Measurements from ENCODE around the gene ITGA6. TPM values are rescaled to one million over a fixed set of nuclear protein-coding genes. Genes with fewer than 3 reads are reported as not detected.

Gene ITGA6
- total RNA-seq, 1 donor from 2014 or later, result 0.25 TPM

- intact Hi-C loops (cut with micrococcal nuclease), result loop anchor here (1.0 to 5.0 kb wide), 4 partner anchors 39 to 867 kb away; partner anchors contain the start of gene ITGA6
- Mint-ChIP-seq H3K27me3 (ENCODE audit: low read depth) (peaks cover 18% of the 10 kb centered on the region), H3K36me3 (ENCODE audit: low read depth) (no peaks in the 10 kb centered on the region), H3K9me3 (no peaks in the 10 kb centered on the region), H3K27ac (no peak overlapping the region), H3K4me3 (ENCODE audit: low read depth) (no peak overlapping the region), H3K4me1 (ENCODE audit: low read depth) (peaks cover 48% of the 10 kb centered on the region)
- peak; percentile 50 for DNase-seq (ENCODE audit: low spot score)
These were observed 38.3 kb downstream of the ITGA6 start for GRCh38 chr2:172465417-172466334.

- no peak for DNase-seq (ENCODE audit: low spot score)
- H3K27ac Mint-ChIP-seq, result no peak overlapping the region
- intact Hi-C loops (cut with micrococcal nuclease), result loop anchor here (5.0 kb wide), 1 partner anchor 245 kb away; no protein-coding TSS in a partner anchor
- H3K36me3 Mint-ChIP-seq (ENCODE audit: low read depth), result no peaks in the 10 kb centered on the region
- no peaks in the 10 kb centered on the region for H3K9me3 Mint-ChIP-seq
- peaks cover 14% of the 10 kb centered on the region for H3K27me3 Mint-ChIP-seq (ENCODE audit: low read depth)
- H3K4me1 Mint-ChIP-seq (ENCODE audit: low read depth), result peaks cover 34% of the 10 kb centered on the region
- H3K4me3 Mint-ChIP-seq (ENCODE audit: low read depth), result no peak overlapping the region
These were observed 40.0 kb downstream of the ITGA6 start for GRCh38 chr2:172467382-172467781.

GRCh38 chr2:172470958-172471922 lies 43.9 kb downstream of the ITGA6 start:
- H3K4me1 Mint-ChIP-seq (ENCODE audit: low read depth), result peaks cover 10% of the 10 kb centered on the region
- H3K9me3 Mint-ChIP-seq, result no peaks in the 10 kb centered on the region
- no peak overlapping the region for H3K27ac Mint-ChIP-seq
- no peaks in the 10 kb centered on the region for H3K36me3 Mint-ChIP-seq (ENCODE audit: low read depth)
- H3K4me3 Mint-ChIP-seq (ENCODE audit: low read depth), result no peak overlapping the region
- no peak for DNase-seq (ENCODE audit: low spot score)
- intact Hi-C loops (cut with micrococcal nuclease), result no loop called here
- H3K27me3 Mint-ChIP-seq (ENCODE audit: low read depth), result peaks cover 12% of the 10 kb centered on the region

- intact Hi-C loops (cut with micrococcal nuclease), result no loop called here
- Mint-ChIP-seq H3K27ac (no peak overlapping the region), H3K36me3 (ENCODE audit: low read depth) (no peaks in the 10 kb centered on the region), H3K27me3 (ENCODE audit: low read depth) (peaks cover 7% of the 10 kb centered on the region), H3K4me3 (ENCODE audit: low read depth) (no peak overlapping the region), H3K9me3 (no peaks in the 10 kb centered on the region), H3K4me1 (ENCODE audit: low read depth) (peaks cover 8% of the 10 kb centered on the region)
- no peak for DNase-seq (ENCODE audit: low spot score)
These were observed 45.2 kb downstream of the ITGA6 start for GRCh38 chr2:172472446-172473033.

- H3K36me3 Mint-ChIP-seq (ENCODE audit: low read depth), result no peaks in the 10 kb centered on the region
- intact Hi-C loops (cut with micrococcal nuclease), result no loop called here
- peaks cover 7% of the 10 kb centered on the region for H3K27me3 Mint-ChIP-seq (ENCODE audit: low read depth)
- peaks cover 8% of the 10 kb centered on the region for H3K4me1 Mint-ChIP-seq (ENCODE audit: low read depth)
- H3K4me3 Mint-ChIP-seq (ENCODE audit: low read depth), result no peak overlapping the region
- H3K27ac Mint-ChIP-seq, result no peak overlapping the region
- H3K9me3 Mint-ChIP-seq, result no peaks in the 10 kb centered on the region
- DNase-seq (ENCODE audit: low spot score), result no peak
These were observed 45.8 kb downstream of the ITGA6 start for GRCh38 chr2:172473167-172473566.

GRCh38 chr2:172478353-172478752 lies 51.0 kb downstream of the ITGA6 start:
- H3K27me3 Mint-ChIP-seq (ENCODE audit: low read depth), result peaks cover 5% of the 10 kb centered on the region
- H3K36me3 Mint-ChIP-seq (ENCODE audit: low read depth), result no peaks in the 10 kb centered on the region
- DNase-seq (ENCODE audit: low spot score), result no peak
- intact Hi-C loops (cut with micrococcal nuclease), result no loop called here
- H3K4me3 Mint-ChIP-seq (ENCODE audit: low read depth), result no peak overlapping the region
- H3K27ac Mint-ChIP-seq, result no peak overlapping the region
- peaks cover 8% of the 10 kb centered on the region for H3K4me1 Mint-ChIP-seq (ENCODE audit: low read depth)
- H3K9me3 Mint-ChIP-seq, result no peaks in the 10 kb centered on the region

- H3K36me3 Mint-ChIP-seq (ENCODE audit: low read depth), result peaks cover 5% of the 10 kb centered on the region
- intact Hi-C loops (cut with micrococcal nuclease), result no loop called here
- peaks cover 5% of the 10 kb centered on the region for H3K27me3 Mint-ChIP-seq (ENCODE audit: low read depth)
- H3K9me3 Mint-ChIP-seq, result no peaks in the 10 kb centered on the region
- no peak overlapping the region for H3K27ac Mint-ChIP-seq
- H3K4me1 Mint-ChIP-seq (ENCODE audit: low read depth), result peaks cover 13% of the 10 kb centered on the region
- no peak for DNase-seq (ENCODE audit: low spot score)
- no peak overlapping the region for H3K4me3 Mint-ChIP-seq (ENCODE audit: low read depth)
These were observed 53.2 kb downstream of the ITGA6 start for GRCh38 chr2:172480301-172481218.

- intact Hi-C loops (cut with micrococcal nuclease), result no loop called here
- Mint-ChIP-seq H3K4me3 (ENCODE audit: low read depth) (no peak overlapping the region), H3K27ac (no peak overlapping the region), H3K9me3 (no peaks in the 10 kb centered on the region), H3K27me3 (ENCODE audit: low read depth) (peaks cover 3% of the 10 kb centered on the region), H3K36me3 (ENCODE audit: low read depth) (peaks cover 5% of the 10 kb centered on the region), H3K4me1 (ENCODE audit: low read depth) (peaks cover 13% of the 10 kb centered on the region)
- DNase-seq (ENCODE audit: low spot score), result no peak
These were observed 54.3 kb downstream of the ITGA6 start for GRCh38 chr2:172481507-172482262.

- no peak overlapping the region for H3K27ac Mint-ChIP-seq
- no peak overlapping the region for H3K4me3 Mint-ChIP-seq (ENCODE audit: low read depth)
- H3K36me3 Mint-ChIP-seq (ENCODE audit: low read depth), result peaks cover 7% of the 10 kb centered on the region
- intact Hi-C loops (cut with micrococcal nuclease), result no loop called here
- peaks cover 1% of the 10 kb centered on the region for H3K27me3 Mint-ChIP-seq (ENCODE audit: low read depth)
- DNase-seq (ENCODE audit: low spot score), result no peak
- H3K9me3 Mint-ChIP-seq, result no peaks in the 10 kb centered on the region
- peaks cover 13% of the 10 kb centered on the region for H3K4me1 Mint-ChIP-seq (ENCODE audit: low read depth)
These were observed 56.9 kb downstream of the ITGA6 start for GRCh38 chr2:172484253-172484652.

GRCh38 chr2:172484706-172485105 lies 57.3 kb downstream of the ITGA6 start:
- intact Hi-C loops (cut with micrococcal nuclease), result no loop called here
- Mint-ChIP-seq H3K27ac (no peak overlapping the region), H3K4me3 (ENCODE audit: low read depth) (no peak overlapping the region), H3K27me3 (ENCODE audit: low read depth) (no peaks in the 10 kb centered on the region), H3K4me1 (ENCODE audit: low read depth) (peaks cover 10% of the 10 kb centered on the region), H3K36me3 (ENCODE audit: low read depth) (peaks cover 7% of the 10 kb centered on the region), H3K9me3 (no peaks in the 10 kb centered on the region)
- no peak for DNase-seq (ENCODE audit: low spot score)

- no peaks in the 10 kb centered on the region for H3K9me3 Mint-ChIP-seq
- H3K36me3 Mint-ChIP-seq (ENCODE audit: low read depth), result peaks cover 10% of the 10 kb centered on the region
- no peaks in the 10 kb centered on the region for H3K27me3 Mint-ChIP-seq (ENCODE audit: low read depth)
- H3K4me1 Mint-ChIP-seq (ENCODE audit: low read depth), result peaks cover 5% of the 10 kb centered on the region
- intact Hi-C loops (cut with micrococcal nuclease), result no loop called here
- no peak overlapping the region for H3K27ac Mint-ChIP-seq
- H3K4me3 Mint-ChIP-seq (ENCODE audit: low read depth), result no peak overlapping the region
- no peak for DNase-seq (ENCODE audit: low spot score)
These were observed 61.2 kb downstream of the ITGA6 start for GRCh38 chr2:172488556-172488955.
